Measurements from ENCODE around the gene WWTR1.

Gene WWTR1

DNA sequence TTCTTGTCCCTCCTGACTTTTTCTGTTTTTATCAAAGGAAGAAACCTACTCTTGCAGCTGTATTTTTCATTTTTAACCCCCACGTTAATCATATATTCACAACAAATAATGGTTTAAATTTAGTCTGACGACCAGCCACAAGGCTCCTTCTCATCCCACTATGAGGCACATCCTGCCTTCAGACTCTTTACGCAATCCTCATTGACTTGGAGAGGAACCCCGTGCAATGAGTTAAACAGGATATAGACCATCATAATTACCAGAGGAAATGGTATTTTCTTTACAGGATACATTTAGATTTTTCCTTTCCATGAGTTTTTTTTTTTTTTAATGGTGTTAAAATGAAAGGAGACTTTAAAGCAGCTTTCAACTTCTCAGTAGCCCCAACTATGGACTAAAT is 68.5 kb downstream of the WWTR1 start:
- DNase-seq = no peak

DNA sequence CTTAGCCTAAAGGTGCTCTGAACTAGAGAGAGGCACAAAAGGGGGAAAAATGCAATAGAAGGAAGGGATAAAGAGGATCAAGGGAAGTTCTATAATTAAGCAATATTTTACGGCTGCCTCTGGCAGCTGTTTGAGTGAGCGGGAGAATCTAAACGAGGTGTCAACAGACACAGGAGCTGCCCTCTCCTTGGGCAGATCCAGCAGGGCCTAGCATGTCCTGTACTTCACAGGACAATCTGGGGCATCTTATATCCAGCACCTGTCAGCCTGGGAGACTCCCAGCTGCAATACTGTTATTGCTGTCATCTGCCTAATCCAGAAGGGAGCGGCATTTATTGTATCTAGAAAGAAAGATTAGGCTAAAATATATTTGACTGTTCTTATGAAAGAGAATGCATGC is 68.9 kb downstream of the WWTR1 start:
- DNase-seq = no peak

DNA sequence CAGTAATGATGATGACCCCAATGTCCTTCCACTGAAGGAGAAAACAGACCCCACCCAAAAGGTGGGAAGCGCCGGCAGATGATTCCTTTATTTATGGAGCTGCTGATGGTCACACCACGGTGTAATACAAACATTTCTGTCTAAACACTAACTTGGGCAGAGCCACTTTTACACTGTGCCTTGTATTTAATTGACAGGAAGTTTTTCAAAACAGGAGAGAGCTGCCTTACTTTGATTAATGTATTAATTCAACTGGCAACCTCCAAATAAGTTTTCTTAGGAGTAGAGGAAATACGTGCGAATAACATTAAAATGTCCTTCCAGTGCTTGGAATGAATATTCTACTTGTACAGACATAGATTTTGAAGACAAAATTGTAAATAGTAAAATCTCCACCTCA is 70.4 kb downstream of the WWTR1 start:
- DNase-seq = no peak

DNA sequence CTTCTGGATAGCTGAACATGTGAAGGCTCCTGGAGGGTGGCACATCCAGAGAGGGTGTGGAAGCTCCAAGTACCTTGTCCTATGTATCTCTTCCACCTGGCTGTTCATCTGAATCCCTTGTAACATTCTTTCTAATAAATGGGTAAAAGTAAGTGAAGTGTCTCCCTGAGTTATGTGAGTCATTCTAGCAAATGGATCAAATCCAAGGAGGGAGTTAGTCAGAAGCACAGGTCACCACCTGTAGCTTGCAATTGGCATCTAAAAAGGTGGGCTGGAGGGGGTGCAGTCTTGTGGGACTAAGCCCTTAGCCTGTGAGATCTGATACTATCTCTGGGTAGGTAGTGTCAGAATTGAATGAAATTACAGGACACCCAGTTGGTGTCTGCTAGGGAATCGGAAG is 71.0 kb downstream of the WWTR1 start:
- DNase-seq = no peak

DNA sequence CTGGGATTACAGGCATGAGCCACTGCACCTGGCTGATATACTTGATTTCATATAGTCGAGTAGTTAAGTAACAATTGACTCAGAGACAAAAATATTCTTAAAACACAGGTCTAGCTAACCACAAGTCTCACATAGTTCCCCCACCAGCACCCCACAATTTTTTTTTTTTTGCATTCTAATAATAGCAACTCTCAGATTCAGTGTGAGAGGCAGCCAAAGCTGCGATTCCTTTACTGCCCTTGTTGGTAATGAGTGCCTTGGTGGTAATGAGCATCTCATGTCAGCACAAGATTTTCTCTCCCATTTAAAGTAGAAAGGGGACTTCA is 72.5 kb downstream of the WWTR1 start:
- DNase-seq = no peak

DNA sequence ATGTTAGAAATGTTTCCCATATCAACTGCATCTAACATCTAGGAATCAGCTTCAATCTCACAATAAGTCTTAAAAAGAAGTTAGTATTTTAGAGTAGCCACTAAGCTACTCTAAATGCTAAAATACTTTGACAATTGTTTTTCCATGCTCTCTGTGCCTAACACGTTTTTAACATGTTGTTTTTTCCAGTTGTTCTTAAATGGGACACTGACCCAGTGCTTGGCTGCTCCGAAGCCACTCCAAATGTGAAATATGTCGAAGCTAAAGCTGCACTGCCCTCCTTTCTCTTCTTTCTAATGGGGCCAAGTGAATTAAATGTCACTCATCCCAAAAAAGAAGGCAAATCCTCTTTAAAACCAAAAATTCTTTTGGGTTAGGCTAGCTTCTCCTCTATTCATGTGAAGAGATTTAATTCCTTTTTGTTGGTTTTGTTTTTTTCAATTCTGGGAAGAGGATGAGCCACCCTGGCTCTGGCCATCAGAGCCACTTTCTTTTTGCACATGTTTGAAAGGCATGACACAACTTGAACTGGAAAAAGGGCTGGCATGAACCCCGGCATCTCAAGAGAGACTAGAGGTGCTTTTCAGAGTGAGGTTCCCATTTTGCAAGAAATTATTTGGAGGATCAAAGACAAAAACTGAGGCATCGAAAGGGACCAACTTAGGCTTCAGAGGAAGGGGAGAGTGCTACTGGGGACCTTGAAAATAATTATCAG is 73.7 kb downstream of the WWTR1 start:
- DNase-seq = no peak

DNA sequence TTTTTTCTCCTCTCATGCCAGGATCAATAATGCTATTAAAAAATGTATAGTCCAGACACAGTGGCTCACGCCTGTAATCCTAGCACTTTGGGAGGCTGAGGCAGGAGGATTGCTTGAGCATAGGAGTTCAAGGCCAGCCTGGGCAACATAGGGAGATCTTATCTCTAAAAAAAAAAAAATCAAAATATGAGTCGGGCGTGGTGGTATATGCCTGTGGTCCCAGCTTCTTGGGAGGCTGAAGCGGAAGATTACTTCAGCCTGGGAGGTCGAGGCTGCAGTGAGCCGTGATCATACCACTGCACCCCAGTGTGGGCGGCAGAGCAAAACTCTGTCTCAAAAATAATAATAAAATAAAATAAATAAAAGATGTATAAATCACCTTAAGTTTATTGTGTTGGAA is 75.4 kb downstream of the WWTR1 start:
- DNase-seq = no peak

DNA sequence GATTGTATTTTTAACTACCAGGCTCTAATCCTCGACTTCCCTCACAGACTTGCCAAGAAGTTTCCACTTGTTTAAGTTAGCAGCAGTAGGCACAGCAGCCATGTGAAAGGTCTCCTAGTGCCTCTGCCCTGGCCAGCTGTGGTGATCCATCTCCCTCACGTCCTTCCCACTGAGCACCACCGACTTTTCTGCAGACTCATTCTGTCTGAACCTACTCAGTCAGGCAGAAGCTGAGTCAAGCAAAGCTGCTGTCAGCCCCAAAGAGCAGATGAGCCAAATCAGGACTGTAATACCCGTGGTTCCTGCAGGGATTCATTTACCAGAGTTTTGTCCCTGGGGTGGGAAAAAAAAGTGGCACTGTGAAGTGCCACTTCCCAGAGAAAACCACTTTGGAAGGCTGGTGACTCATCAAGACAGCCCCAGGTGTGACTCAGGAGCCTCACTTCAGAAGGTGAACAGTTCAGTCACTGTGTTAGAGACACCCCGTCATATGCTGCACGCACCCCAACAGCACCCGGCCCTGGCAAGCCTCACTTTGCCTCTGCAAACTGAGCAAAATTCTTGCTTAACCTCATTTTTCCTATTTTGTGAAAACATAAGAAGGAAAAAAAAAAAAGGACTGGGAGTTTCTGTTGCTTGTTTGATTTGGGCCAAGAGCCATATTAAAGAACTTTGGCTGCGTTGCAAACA is 76.0 kb downstream of the WWTR1 start:
- no peak for DNase-seq

DNA sequence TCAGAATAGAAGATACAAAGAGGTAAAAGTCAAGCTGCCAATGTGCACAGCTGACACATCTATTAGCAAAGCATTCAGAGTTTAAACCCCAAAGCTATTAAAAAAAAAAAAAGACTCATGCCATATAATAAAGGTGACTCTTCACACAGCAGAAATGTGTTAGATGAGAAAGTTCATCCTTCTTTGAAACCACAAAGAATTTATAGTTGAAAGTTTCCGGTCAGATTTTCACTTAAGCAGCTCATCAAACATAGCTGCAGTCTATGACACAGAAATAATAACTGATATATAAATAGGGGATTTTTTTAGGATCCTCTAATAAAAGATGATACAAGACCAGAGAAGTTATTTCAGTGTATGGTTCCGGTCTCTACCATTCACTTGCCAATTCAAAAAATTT is 76.6 kb downstream of the WWTR1 start:
- DNase-seq = no peak

DNA sequence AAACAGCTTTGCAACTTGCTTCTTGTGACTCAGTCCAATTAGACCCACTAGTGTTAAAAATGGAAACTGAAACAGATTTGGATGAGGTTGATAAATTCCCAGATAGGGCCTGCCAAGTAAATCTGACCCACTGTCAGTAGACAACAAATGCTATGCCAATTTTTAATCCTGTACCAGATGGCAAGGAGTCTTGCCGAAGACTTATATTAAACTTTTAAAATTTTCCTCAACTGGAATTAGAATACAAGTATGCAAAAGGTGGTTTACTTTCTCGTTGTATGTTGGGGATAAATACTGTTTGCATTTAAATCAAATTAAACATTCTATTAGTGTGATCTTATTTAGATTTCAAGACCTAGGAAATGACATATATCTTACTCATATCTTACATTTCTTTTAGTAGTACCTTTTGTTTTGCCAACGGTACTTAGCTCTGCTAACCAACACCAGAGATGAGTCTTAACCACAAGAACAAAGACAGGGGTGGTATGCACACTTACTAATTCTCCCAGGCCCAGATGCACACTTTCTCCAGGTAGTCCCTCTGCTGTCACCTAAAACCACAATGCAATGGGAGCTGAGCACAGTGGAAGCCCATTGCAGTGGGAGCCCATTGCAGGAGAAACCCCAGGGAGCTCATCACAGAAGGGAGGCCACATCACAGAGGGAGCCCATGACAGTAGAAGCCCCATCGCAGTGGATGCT is 77.8 kb downstream of the WWTR1 start:
- DNase-seq = no peak

DNA sequence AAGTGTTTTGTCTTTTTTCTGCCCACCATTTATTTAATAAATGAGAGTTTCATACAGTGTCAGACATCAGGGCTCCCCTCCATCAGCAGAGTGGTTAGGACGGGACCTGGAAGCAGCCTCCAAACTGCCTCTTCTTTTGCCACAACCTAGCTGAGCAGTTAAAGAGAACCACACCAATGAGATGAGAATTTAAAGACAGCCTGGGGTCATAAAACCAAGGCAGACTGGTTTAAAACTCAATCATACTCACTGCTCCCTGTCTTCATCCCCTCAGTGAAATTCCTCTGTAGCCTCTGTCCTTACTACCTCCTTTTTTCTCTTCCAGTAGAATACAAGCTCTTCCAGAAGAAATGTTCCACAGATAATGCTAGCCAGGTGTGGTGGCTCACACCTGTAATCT is 78.7 kb downstream of the WWTR1 start:
- no peak for DNase-seq

DNA sequence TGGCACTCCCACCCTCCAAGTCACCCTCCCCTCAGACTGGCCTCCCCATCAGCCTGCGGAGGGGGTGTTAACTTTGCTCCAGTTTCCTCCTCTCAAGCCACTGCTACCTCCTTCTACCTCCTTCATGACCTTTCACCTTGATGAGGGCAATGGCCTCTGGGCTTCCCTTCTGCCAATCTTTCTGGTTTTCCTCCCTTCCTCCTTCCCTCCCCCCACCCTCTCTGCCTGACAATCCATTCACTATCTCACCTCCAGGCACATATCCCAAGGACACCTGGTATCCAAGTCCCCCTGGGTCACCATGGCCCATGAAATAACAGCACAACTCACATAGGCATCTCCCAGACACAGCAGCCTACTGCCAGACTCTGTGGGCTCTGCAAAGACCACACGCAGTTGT is 80.0 kb downstream of the WWTR1 start:
- DNase-seq = no peak

DNA sequence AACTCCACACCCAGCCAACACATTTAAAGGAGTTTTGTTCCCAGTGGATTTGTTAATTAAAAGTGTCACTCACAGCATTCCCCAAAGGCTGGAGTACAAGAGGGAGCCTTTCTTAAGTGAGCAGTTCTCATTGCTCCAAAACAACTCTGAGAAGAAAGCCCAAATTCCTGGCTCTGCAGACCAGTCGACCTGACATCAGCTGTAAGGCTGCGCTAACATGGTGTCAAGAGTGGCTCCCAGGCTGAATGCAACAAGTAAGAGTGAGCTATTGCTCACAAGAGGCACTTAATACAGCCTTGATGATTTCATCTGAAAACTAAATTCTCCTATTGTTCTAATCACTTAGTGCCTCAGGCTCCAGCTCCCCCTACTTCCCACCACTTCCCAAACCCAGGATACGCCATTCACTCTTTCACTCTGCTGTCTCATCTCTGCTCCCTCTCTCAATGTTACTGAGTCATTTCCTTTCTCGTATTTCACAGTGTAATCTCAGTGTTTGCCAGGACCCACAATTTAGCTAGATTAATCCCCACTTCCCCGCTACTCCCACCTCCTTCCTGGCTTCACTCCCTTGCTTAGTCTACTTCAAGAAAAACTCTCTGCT is 81.8 kb downstream of the WWTR1 start:
- DNase-seq = peak; percentile 56

DNA sequence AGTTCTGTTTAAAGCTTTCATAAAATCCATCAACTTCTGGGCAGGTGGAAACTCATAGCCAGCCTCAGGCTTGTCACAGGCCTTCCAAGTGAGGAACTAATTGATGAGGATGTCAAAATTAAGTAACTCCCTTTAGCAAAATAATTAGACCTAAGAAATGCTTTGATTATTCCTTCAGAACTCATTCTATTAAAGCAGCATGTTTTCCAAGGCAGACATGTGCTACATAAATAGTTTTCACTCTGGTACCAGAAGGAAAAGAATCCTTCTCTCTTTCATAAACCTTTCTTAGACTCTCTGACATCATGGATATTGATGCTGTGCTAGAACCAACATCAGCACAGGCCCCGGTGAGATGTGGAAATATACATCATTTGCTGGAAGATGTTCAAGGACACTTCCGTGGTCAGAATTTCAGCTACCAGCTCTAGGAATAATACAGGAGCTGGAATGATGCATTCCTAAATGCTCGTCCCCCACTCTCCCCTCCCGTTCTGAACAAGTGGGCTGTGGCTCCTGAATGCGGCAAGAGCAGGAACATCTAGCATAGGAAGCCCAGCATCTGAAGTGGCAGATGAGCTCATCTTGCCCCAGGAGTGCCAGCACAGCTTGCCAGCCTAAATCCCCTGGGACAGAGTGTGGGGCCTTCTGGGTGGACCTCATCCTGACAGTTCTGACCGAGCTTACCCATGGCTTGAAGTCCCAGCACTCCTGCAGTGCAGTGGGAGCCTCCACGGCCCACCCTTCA is 82.4 kb downstream of the WWTR1 start:
- DNase-seq = no peak

DNA sequence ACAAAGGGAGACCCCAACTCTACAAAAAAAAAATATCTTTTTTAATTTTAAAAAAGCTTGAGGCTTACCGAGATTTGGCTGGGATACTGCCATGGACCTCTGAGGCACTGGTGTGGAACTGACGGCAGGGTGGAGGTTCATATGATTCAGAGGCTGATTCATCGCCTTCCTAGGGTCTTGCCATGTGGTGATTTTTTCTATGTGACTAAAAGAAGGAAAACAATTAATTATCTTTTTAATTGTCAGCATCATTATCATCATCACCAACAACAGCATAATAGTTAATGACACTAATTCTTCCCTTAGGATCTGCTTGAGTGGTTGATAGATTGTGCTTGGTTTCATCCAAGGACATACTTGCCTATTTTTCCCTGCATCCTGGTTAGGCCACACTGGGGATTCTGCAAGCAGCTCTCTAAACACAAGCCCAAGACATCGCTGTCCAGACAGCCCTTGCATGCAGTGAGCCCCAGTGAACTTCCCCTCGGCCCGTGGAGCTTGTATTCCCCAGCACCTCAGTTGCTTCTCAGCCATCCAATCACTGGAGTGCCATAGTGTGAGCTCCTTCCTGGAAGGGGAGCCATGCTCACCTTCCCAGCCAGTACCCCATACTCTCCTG is 84.9 kb downstream of the WWTR1 start:
- DNase-seq = no peak

DNA sequence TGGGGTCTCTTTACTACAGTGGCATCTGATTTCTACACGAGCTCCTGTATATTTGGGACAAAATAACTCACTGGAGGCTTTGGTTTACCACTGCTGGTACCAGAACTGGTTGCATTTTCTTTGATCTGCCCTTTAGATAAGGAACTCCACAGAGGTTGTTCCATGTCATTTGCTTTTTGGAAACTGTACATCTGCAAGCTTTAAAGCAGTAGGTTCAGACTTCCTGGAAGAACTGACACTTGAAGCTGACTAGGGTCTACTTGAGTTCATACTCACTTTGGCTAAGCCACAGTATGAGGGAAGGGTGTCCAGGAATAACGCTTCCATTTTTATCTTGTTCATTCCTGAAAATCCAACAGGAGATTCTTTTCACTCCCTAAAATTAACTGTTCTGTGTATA is 86.4 kb downstream of the WWTR1 start:
- no peak for DNase-seq

DNA sequence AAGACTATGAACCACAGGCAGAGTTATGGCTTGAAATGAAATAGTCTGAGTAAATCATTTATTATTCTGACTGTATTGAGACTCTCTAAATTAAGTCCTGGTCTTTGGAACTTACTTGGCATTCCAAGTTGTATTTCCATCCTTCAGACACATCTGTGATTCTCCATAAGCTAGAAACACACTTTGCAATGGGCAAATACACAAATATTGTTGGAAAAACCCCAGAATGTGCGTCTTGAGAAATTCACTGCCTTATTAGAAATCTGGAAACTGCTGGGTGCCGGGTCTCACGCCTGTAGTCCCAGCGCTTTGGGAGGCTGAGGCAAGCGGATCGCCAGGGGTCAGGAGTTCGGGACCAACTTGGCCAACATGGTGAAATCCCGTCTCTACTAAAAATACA is 87.8 kb downstream of the WWTR1 start:
- no peak for DNase-seq

DNA sequence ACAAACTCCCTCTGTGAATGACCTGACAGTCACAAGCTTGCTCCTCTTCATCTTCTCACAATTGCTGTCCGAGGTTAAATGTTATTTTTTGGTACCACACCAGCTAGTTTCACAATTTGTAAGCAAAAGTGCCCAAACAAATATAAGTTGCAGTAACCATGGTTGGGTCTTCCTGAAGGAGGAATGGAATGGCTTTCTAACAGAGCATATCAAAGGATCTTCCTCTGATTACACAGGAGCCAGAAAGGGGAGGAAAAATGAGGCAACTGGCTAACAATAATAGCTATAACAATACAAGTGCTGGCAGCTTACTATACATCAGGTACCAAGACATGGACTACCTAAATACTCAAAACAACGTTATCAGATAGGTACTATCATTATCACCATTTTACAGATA is 90.4 kb downstream of the WWTR1 start:
- no peak for DNase-seq

DNA sequence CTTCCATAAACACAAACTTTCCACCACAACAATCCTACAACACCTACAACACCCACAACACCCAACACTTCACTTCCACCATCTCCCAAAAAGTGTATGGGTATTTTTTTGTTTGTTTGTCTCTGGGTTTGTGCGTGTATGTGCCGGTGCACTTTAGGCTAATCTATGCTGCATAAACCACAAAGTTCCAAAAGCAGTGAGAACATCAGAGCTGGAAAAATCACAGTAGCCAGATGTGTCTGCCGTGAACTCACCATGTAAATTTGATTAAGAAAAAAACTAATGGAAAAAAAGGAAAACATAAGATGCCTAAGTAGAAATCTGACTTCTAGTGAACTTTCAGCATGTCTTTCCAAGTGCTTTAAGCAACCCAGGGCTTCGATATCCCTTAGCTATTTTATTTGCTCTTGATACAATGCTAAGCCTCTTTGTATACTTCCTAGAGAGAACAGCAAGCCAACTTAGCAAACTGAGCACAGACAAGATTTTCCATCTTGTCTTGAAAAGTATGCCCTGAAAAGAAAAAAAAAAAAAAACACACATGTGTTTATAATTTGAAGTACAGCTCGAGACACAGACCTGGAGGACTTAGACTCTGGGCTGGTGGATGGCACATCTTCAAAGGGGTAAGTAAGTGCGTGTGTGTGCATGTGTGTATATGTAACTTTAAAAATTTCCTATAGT is 91.4 kb downstream of the WWTR1 start:
- no peak for DNase-seq

DNA sequence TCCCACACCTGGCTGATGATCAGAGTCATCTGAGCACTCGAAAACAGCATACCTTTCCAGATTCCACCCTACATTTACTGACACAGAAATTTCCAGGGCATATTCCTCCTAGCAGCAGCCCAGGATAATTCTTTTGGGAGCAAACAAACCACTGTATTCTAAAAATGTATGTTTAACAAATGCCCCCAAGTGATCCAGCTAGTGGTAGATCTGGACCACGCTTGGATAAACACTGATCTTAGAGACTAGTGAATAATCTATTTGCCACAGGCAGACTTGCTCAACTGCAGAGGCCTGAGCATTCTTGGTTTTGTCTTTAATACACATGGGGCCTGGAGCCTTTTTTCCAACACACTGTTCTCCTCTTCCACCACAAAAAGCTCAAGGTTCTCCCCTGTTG is 93.7 kb downstream of the WWTR1 start:
- no peak for DNase-seq

DNA sequence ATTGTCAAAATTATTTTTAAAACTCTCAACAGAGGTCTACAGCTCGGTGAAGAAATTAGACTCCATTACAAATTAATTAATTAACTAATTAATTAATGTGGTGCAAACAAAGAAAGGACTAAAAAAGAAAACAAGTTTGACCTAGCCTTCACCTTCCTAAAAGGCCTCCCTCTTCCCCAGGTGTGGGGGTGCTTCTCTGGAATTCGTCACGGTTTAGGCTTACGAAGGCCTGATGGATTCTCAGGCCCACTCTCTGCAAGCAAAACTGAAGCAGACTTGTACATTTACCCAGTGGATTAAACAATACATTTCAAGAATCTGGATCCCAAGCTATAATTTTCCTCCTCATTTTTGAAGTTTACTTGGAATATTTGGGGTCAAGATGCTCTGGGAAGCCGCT is 94.7 kb downstream of the WWTR1 start:
- DNase-seq = no peak

DNA sequence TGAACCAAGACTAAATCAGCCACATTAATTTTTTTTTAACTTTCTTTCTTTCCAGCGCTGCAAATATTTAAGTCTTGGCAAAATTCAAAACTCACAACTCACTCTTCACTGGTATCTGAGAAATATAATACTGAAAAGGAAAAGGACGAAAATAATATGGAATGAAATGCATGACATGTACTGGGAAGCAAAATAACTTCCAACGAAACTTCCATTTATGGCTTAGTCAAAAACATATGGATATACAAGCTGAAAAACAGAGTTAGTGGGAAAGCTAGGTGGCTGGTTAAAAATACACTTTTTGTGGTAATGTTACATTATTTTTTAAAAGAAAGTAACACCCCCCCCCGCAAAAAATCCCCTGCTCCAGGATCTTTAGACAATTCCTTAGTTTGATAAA is 97.2 kb downstream of the WWTR1 start:
- no peak for DNase-seq
